Measurements from ENCODE around the gene CNOT4.

DNA sequence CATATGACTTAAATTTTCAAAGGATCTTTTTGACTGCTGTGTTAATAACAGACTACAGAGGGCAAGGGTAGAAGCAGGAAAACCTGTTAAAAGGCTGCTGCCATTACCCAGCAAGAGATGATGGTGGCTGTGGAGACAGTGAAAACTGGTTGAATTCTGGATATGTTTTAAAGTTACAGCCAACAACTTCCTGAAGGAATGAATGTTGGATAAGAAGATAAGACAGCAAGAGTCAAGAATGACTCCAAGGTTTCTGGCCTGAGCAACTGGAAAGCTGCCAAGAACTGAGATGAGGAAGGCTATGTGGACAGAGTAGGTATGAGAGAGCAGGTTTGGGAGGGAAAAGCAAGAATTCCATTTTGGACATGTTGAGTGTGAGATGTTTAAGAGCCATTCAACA is 19.1 kb downstream of the CNOT4 start:
- TF ChIP-seq TBP (IDR thresholded peaks at IDR 0.05; ENCODE audit: low read depth, low read length) (no peak), RAD21 (IDR thresholded peaks at IDR 0.05 in 1 of 2, conservative IDR thresholded peaks at IDR 0.05 in 1 of 2; ENCODE audit: low read depth in 2 of 2, low read length in 2 of 2) (no peak), POLR2A (IDR thresholded peaks at IDR 0.05; ENCODE audit: control extremely low read depth in 1 of 2, low read depth in 2 of 2, low read length in 2 of 2) (no peak), CBX5 (IDR thresholded peaks at IDR 0.05; ENCODE audit: low read depth, low read length) (no peak), EZH2 (IDR thresholded peaks at IDR 0.05; ENCODE audit: low read depth, low read length, severe bottlenecking) (no peak), RXRA (IDR thresholded peaks at IDR 0.05; ENCODE audit: insufficient read depth, low read depth, low read length) (no peak), EP300 (IDR thresholded peaks at IDR 0.05; ENCODE audit: borderline replicate concordance in 1 of 2, low read depth in 2 of 2, low read length in 2 of 2) (no peak), FOSL1 (IDR thresholded peaks at IDR 0.05; ENCODE audit: insufficient read depth, low read depth, low read length) (no peak)
- TF ChIP-seq, protein P1, sequence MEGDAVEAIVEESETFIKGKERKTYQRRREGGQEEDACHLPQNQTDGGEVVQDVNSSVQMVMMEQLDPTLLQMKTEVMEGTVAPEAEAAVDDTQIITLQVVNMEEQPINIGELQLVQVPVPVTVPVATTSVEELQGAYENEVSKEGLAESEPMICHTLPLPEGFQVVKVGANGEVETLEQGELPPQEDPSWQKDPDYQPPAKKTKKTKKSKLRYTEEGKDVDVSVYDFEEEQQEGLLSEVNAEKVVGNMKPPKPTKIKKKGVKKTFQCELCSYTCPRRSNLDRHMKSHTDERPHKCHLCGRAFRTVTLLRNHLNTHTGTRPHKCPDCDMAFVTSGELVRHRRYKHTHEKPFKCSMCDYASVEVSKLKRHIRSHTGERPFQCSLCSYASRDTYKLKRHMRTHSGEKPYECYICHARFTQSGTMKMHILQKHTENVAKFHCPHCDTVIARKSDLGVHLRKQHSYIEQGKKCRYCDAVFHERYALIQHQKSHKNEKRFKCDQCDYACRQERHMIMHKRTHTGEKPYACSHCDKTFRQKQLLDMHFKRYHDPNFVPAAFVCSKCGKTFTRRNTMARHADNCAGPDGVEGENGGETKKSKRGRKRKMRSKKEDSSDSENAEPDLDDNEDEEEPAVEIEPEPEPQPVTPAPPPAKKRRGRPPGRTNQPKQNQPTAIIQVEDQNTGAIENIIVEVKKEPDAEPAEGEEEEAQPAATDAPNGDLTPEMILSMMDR (IDR thresholded peaks at IDR 0.05; ENCODE audit: control extremely low read depth in 1 of 3, insufficient read depth in 1 of 3, low read depth in 1 of 3, low read length in 3 of 3), result no peak
